Ascending aorta (tissue), 2 donors: ENCODE measurements around the gene ENTPD8. TPM values are rescaled to one million over a fixed set of nuclear protein-coding genes. Genes with fewer than 3 reads are reported as not detected.

Source experiments
- DNase-seq, 2 donors: peaks; one replicate each; pipeline ENCODE4 v3.0.0-alpha.2; 2019; ENCODE audit warnings: low spot score in 2 of 2
- H3K27ac ChIP-seq, 2 donors: fragments of 200-600 bp; sonication (generic); one replicate each; pipeline ENCODE4 v1.5.1; 2016 to 2017; ENCODE audit warnings: mild to moderate bottlenecking in 1 of 2
- H3K27me3 ChIP-seq: fragments of 200-600 bp; sonication (generic); one replicate; pipeline ENCODE4 v1.5.1; 2017
- H3K36me3 ChIP-seq, 2 donors: fragments of 200-600 bp; sonication (generic); one replicate each; pipeline ENCODE4 v1.5.1; 2016
- H3K4me1 ChIP-seq, 2 donors: fragments of 200-600 bp; sonication (generic); one replicate each; pipeline ENCODE4 v1.5.1; 2016 to 2017; ENCODE audit warnings: mild to moderate bottlenecking in 1 of 2
- H3K4me3 ChIP-seq, 2 donors: fragments of 200-600 bp; sonication (generic); one replicate each; pipeline ENCODE4 v1.5.1; 2016 to 2017; ENCODE audit warnings: mild to moderate bottlenecking in 1 of 2
- H3K9me3 ChIP-seq, 2 donors: fragments of 200-600 bp; sonication (generic); one replicate each; pipeline ENCODE4 v1.5.1; 2016
- CTCF ChIP-seq, 3 experiments: fragments of 200-600 bp in 2 of 3; fragments of 450-650 bp in 1 of 3; sonication (generic) in 2 of 3; IDR thresholded peaks; one replicate each; pipeline ENCODE4 v1.5.1; 2016 to 2019; ENCODE audit warnings: antibody characterized with exemption in 3 of 3, mild to moderate bottlenecking in 1 of 3, moderate library complexity in 1 of 3
- intact Hi-C: fragments of 100-400 bp; cut with DNase I; formaldehyde crosslinking; loops from one replicate; pipeline ENCODE4 v1.15.1; 2023
- total RNA-seq: library from RNA; depleted of rRNA; stranded (reverse); fragments of >200 nt; gene quantifications from one replicate; pipeline ENCODE4 v1.1.0, GENCODE V29; 2016

ENTPD8 gene
- total RNA-seq, 1 donor from 2014 or later = not detected

- intact Hi-C loops = no loop called here
- DNase-seq = no peak
- H3K9me3 ChIP-seq = no peaks in the 10 kb centered on the region
- H3K4me1 ChIP-seq = no peaks in the 10 kb centered on the region
- H3K27ac ChIP-seq = no peak overlapping the region
- peaks cover 5 to 6% of the 10 kb centered on the region in 2 donors for H3K36me3 ChIP-seq
- H3K4me3 ChIP-seq = no peak overlapping the region
- H3K27me3 ChIP-seq = no peaks in the 10 kb centered on the region
- no peak for TF ChIP-seq CTCF (IDR thresholded peaks at IDR 0.05)
Measured at GRCh38 chr9:137385061-137385655, 56.0 kb downstream of the ENTPD8 start.

Other genes starting within 250 kb of the ENTPD8 start
- 2.8 TPM for gene TPRN, start 240.6 kb downstream of the ENTPD8 start, total RNA-seq
- gene TMEM203, start 235.7 kb downstream of the ENTPD8 start, total RNA-seq = 24.3 TPM
- 27.0 TPM for gene NDOR1, start 235.7 kb downstream of the ENTPD8 start, total RNA-seq
- gene RNF208, start 219.1 kb downstream of the ENTPD8 start, total RNA-seq = 6.7 TPM
- gene CYSRT1, start 216.2 kb downstream of the ENTPD8 start, total RNA-seq = not detected
- not detected for gene RNF224, start 213.9 kb downstream of the ENTPD8 start, total RNA-seq
- gene SLC34A3, start 210.5 kb downstream of the ENTPD8 start, total RNA-seq = not detected
- gene TUBB4B, start 200.1 kb downstream of the ENTPD8 start, total RNA-seq = 403 TPM
- gene STPG3, start 190.1 kb downstream of the ENTPD8 start, total RNA-seq = not detected
- 71.7 TPM for gene NELFB, start 186.0 kb downstream of the ENTPD8 start, total RNA-seq
- 38.3 TPM for gene TOR4A, start 163.6 kb downstream of the ENTPD8 start, total RNA-seq
- gene NRARP, start 139.1 kb downstream of the ENTPD8 start, total RNA-seq = 51.7 TPM
- gene EXD3, start 18.2 kb downstream of the ENTPD8 start, total RNA-seq = 16.7 TPM
- 6.9 TPM for gene NOXA1, start 18.0 kb downstream of the ENTPD8 start, total RNA-seq
- gene NSMF, start 18.0 kb upstream of the ENTPD8 start, total RNA-seq = 231 TPM
- gene PNPLA7, start 109.0 kb upstream of the ENTPD8 start, total RNA-seq = 13.5 TPM
- 121 TPM for gene MRPL41, start 110.5 kb upstream of the ENTPD8 start, total RNA-seq
- 57.2 TPM for gene DPH7, start 137.6 kb upstream of the ENTPD8 start, total RNA-seq
- gene ZMYND19, start 149.2 kb upstream of the ENTPD8 start, total RNA-seq = 4.3 TPM
- gene ARRDC1, start 164.3 kb upstream of the ENTPD8 start, total RNA-seq = 56.8 TPM
- gene EHMT1, start 177.6 kb upstream of the ENTPD8 start, total RNA-seq = 49.9 TPM